GM12878 (cell line): ENCODE results near the gene RBM4. TPM values are rescaled to one million over a fixed set of nuclear protein-coding genes. Genes with fewer than 3 reads are reported as not detected.

Experiments used
- ATAC-seq: fragments of 200-7000 bp; cut with Tn5 transposase; 3 replicates; pipeline ENCODE4 v1.9.1; 2020; ENCODE audit warnings: mild to moderate bottlenecking, moderate library complexity
- BruUV-seq: library from RNA; stranded (reverse); fragments of 400-500 nt; replicated peaks from 2 replicates; lab custom pipeline; 2021; lab: Mats Ljungman, UMichigan
- CTCF ChIA-PET: fragments of 300-600 bp; sonication (Branson Sonifier 250); formaldehyde crosslinking; extraction: SDS; loops from one replicate; lab custom pipeline; 2021; ENCODE audit warnings: inconsistent platforms; lab: Yijun Ruan, JAX
- POLR2A ChIA-PET: fragments of 350-600 bp; formaldehyde crosslinking; extraction: SDS; loops from one replicate; lab custom pipeline; 2021; ENCODE audit warnings: inconsistent platforms; lab: Charles Lee
- RAD21 ChIA-PET: fragments of 300-600 bp; sonication (Branson Sonifier 250); formaldehyde crosslinking; loops from one replicate; lab custom pipeline; 2023; ENCODE audit warnings: antibody characterized with exemption; ENCODE audit not compliant: unreplicated experiment; lab: Charles Lee
- SMC1A ChIA-PET: fragments of 300-600 bp; sonication (Branson Sonifier 250); formaldehyde crosslinking; loops from one replicate; lab custom pipeline; 2023; ENCODE audit not compliant: unreplicated experiment, uncharacterized antibody; lab: Charles Lee
- DNase-seq: peaks from one replicate; pipeline ENCODE4 v3.0.0-alpha.2; 2011; ENCODE audit warnings: low read depth, low spot score
- FAIRE-seq: peaks from 3 replicates; lab custom pipeline; 2011; peaks lifted over from hg19 to GRCh38; lab: Jason Lieb, UNC
- H2AFZ ChIP-seq: 2 replicates; pipeline ENCODE4 v1.6.0; 2011; ENCODE audit warnings: low read depth, low read length, control low read depth; ENCODE audit not compliant: control insufficient read depth
- H3K27ac ChIP-seq: 2 replicates; pipeline ENCODE4 v1.5.1; 2011; ENCODE audit warnings: control low read depth; ENCODE audit not compliant: control insufficient read depth, insufficient read depth
- H3K27me3 ChIP-seq, 2 experiments: replicated peaks in 1 of 2; 2 replicates each; pipeline versions ENCODE4 v1.6.0 to v1.6.1; 2011; ENCODE audit warnings: low read length in 1 of 2; ENCODE audit not compliant: control insufficient read depth in 2 of 2, insufficient read depth in 2 of 2
- H3K36me3 ChIP-seq, 2 experiments: 2 replicates each; pipeline ENCODE4 v1.5.1; 2011; ENCODE audit warnings: low read length in 1 of 2; ENCODE audit not compliant: control insufficient read depth in 2 of 2, insufficient read depth in 2 of 2
- H3K4me1 ChIP-seq: 2 replicates; pipeline ENCODE4 v1.6.1; 2011; ENCODE audit warnings: mild to moderate bottlenecking, low read length, moderate library complexity, mixed read lengths; ENCODE audit not compliant: control insufficient read depth, insufficient read depth
- H3K4me2 ChIP-seq: 2 replicates; pipeline ENCODE4 v1.6.0; 2011; ENCODE audit warnings: control low read depth; ENCODE audit not compliant: control insufficient read depth, insufficient read depth
- H3K4me3 ChIP-seq: fragments of 200-600 bp; sonication (generic); 2 replicates; pipeline ENCODE4 v1.5.1; 2016
- H3K79me2 ChIP-seq: 2 replicates; pipeline ENCODE4 v1.6.0; 2011; ENCODE audit warnings: low read length; ENCODE audit not compliant: control insufficient read depth, insufficient read depth
- H3K9ac ChIP-seq: 2 replicates; pipeline ENCODE4 v1.8.0; 2011; ENCODE audit warnings: low read length, control low read depth, mixed read lengths; ENCODE audit not compliant: control insufficient read depth, insufficient read depth
- H3K9me3 ChIP-seq: replicated peaks from 3 replicates; pipeline ENCODE4 v1.5.1; 2011; ENCODE audit warnings: mild to moderate bottlenecking, low read length; ENCODE audit not compliant: control insufficient read depth, insufficient read depth
- H4K20me1 ChIP-seq: 2 replicates; pipeline ENCODE4 v1.6.0; 2011; ENCODE audit not compliant: control insufficient read depth, insufficient read depth
- BRCA1 ChIP-seq: IDR thresholded peaks from 2 replicates; pipeline ENCODE4 v1.6.1; 2011; ENCODE audit warnings: low read depth, low read length, improper control_type of control experiment
- CHD1 ChIP-seq: IDR thresholded peaks from 2 replicates; pipeline ENCODE4 v1.6.1; 2012; ENCODE audit warnings: low read depth, low read length, improper control_type of control experiment
- ESRRA ChIP-seq: IDR thresholded peaks from 2 replicates; pipeline ENCODE4 v1.6.1; 2012; ENCODE audit warnings: mild to moderate bottlenecking, low read length, improper control_type of control experiment
- EZH2 ChIP-seq: IDR thresholded peaks from 2 replicates; pipeline ENCODE4 v1.6.1; 2012; ENCODE audit warnings: low read depth, mild to moderate bottlenecking, control low read depth, inconsistent platforms, low read length, borderline replicate concordance; ENCODE audit not compliant: control insufficient read depth
- IRF5 ChIP-seq: fragments of 450-650 bp; IDR thresholded peaks from 2 replicates; pipeline ENCODE4 v1.6.1; 2017; ENCODE audit warnings: borderline replicate concordance
- NFYB ChIP-seq: IDR thresholded peaks from 2 replicates; pipeline ENCODE4 v1.6.1; 2011; ENCODE audit warnings: low read depth, mild to moderate bottlenecking, low read length, improper control_type of control experiment, moderate library complexity; ENCODE audit not compliant: insufficient read depth
- NRF1 ChIP-seq: conservative IDR thresholded peaks from 2 replicates; pipeline ENCODE4 v1.6.1; 2011; ENCODE audit warnings: mild to moderate bottlenecking, low read depth, low read length, improper control_type of control experiment
- PML ChIP-seq: IDR thresholded peaks from 2 replicates; pipeline ENCODE4 v1.6.1; 2012; ENCODE audit warnings: low read length, inconsistent platforms
- SMAD1 ChIP-seq: fragments of 450-650 bp; IDR thresholded peaks from 2 replicates; pipeline ENCODE4 v1.6.1; 2018; ENCODE audit warnings: mild to moderate bottlenecking, low read depth; ENCODE audit not compliant: partially characterized antibody
- WGBS: methylation state at CpG from one replicate; pipeline ENCODE4 v1.1.6; 2016; ENCODE audit warnings: low lambda C conversion rate; ENCODE audit not compliant: insufficient replicate concordance, insufficient coverage; ENCODE audit errors: missing lambda C conversion rate; 5-methylcytosine and 5-hydroxymethylcytosine counted together
- in situ Hi-C: fragments of 300-500 bp; cut with MboI; formaldehyde crosslinking; loops from 9 replicates; pipeline ENCODE4 v1.14.3; 2018; ENCODE audit warnings: mixed read lengths
- intact Hi-C: fragments of 100-400 bp; cut with micrococcal nuclease; formaldehyde crosslinking; loops from one replicate; pipeline ENCODE4 v1.14.2; 2022; ENCODE audit not compliant: unreplicated experiment
- polyA plus RNA-seq, 11 experiments: library from polyadenylated mRNA; depleted of rRNA in 4 of 11; unstranded in 6 of 11; stranded (reverse) in 5 of 11; fragments of >200 nt; fragmentation: Nextera tagmentation in 4 of 11; fragmentation: Illumina TruSeq in 1 of 11; extraction: Ambion mirVana in 4 of 11; extraction: Trizol in 1 of 11; gene quantifications; 1 replicate in 1 of 11; 2 replicates in 10 of 11; pipeline versions ENCODE4 v1.2.1 to v1.2.3, GENCODE V29; 2011 to 2016; ENCODE audit warnings: inconsistent platforms in 2 of 11, missing spikeins in 2 of 11, low read depth in 1 of 11
- total RNA-seq, 4 experiments: library from RNA; depleted of rRNA in 3 of 4; stranded (reverse); fragments of >200 nt in 3 of 4; fragmentation: Illumina TruSeq in 1 of 4; extraction: Trizol in 1 of 4; gene quantifications; 2 replicates each; pipeline versions ENCODE4 v1.2.1 to v1.2.3, GENCODE V29; 2013 to 2021
- TF ChIP-seq, protein P1 (sequence below): IDR thresholded peaks from 2 replicates; pipeline ENCODE4 v1.6.1; 2011; ENCODE audit warnings: borderline replicate concordance, low read depth, mild to moderate bottlenecking, moderate library complexity, low read length; ENCODE audit not compliant: insufficient read depth, poor library complexity, severe bottlenecking
- TF ChIP-seq, protein P2 (sequence below): fragments of 450-650 bp; IDR thresholded peaks from 2 replicates; pipeline ENCODE4 v1.6.1; 2016; ENCODE audit warnings: mild to moderate bottlenecking

The RBM4 gene
- total and polyA plus RNA-seq, 10 of the 15 experiments (the other 5 are each of a cell fraction or from before 2014, with no cell fraction given) = 105 to 224 (median 138) TPM

GRCh38 chr11:66693356-66694055, 55.0 kb downstream of the RBM4 start:
- ChIA-PET POLR2A (no interaction called here), SMC1A (interaction anchor here (1.5 to 5.8 kb wide), 2 partner anchors 141 to 179 kb away, joined by 3 to 38 read pairs; no protein-coding TSS in a partner anchor), RAD21 (interaction anchor here (1.8 to 3.5 kb wide), 3 partner anchors 140 to 188 kb away, joined by 5 to 15 read pairs (median 10); partner anchors contain the start of gene RCE1), CTCF (interaction anchor here (0.6 to 5.8 kb wide), 14 partner anchors 7 to 189 kb away, joined by 3 to 67 read pairs (median 3); partner anchors contain the start of genes RBM4B and RCE1)
- ATAC-seq (no peak), FAIRE-seq (no peak), DNase-seq (no peak)
- Histone ChIP-seq H3K27ac (no peak overlapping the region), H3K27me3 (no peaks in the 10 kb centered on the region; a peak in 1 of 4 replicates), H3K4me2 (no peak overlapping the region), H2AFZ (no peak overlapping the region), H3K9ac (no peak overlapping the region), H4K20me1 (no peaks in the 10 kb centered on the region), H3K4me3 (no peak overlapping the region), H3K79me2 (no peaks in the 10 kb centered on the region), H3K4me1 (no peaks in the 10 kb centered on the region), H3K9me3 (no peaks in the 10 kb centered on the region), H3K36me3 (no peaks in the 10 kb centered on the region)
- TF ChIP-seq SMAD1 (no peak), NRF1 (no peak), BRCA1 (no peak)
- in situ Hi-C loops = loop anchor here (5.0 kb wide), 2 partner anchors 139 to 189 kb away; no protein-coding TSS in a partner anchor
- intact Hi-C loops = loop anchor here (1.0 kb wide), 2 partner anchors 141 to 190 kb away; no protein-coding TSS in a partner anchor
- 45% methylated on average over 15 of the region's 15 CpGs for WGBS
- no TSS peak for BruUV-seq

- Histone ChIP-seq H3K4me2 (no peak overlapping the region), H3K9me3 (no peaks in the 10 kb centered on the region), H3K4me3 (no peak overlapping the region), H3K36me3 (no peaks in the 10 kb centered on the region), H2AFZ (no peak overlapping the region), H3K4me1 (no peaks in the 10 kb centered on the region), H4K20me1 (no peaks in the 10 kb centered on the region), H3K27ac (no peak overlapping the region), H3K9ac (no peak overlapping the region), H3K79me2 (no peaks in the 10 kb centered on the region), H3K27me3 (no peaks in the 10 kb centered on the region; a peak in 1 of 4 replicates)
- ATAC-seq (no peak), DNase-seq (no peak), FAIRE-seq (no peak)
- RAD21 ChIA-PET = interaction anchor here (1.8 to 3.5 kb wide), 3 partner anchors 140 to 187 kb away, joined by 5 to 15 read pairs (median 10); partner anchors contain the start of gene RCE1
- no TSS peak for BruUV-seq
- SMC1A ChIA-PET = interaction anchor here (1.5 to 5.8 kb wide), 2 partner anchors 140 to 179 kb away, joined by 3 to 38 read pairs; no protein-coding TSS in a partner anchor
- intact Hi-C loops = loop anchor here (1.0 kb wide), 2 partner anchors 140 to 189 kb away; no protein-coding TSS in a partner anchor
- in situ Hi-C loops = loop anchor here (5.0 kb wide), 2 partner anchors 138 to 188 kb away; no protein-coding TSS in a partner anchor
- WGBS = 64% methylated on average over 11 of the region's 13 CpGs
- POLR2A ChIA-PET = no interaction called here
- CTCF ChIA-PET = interaction anchor here (0.6 to 5.8 kb wide), 8 partner anchors 8 to 174 kb away, joined by 3 to 67 read pairs (median 4); partner anchors contain the start of gene RCE1
- TF ChIP-seq, protein P1, sequence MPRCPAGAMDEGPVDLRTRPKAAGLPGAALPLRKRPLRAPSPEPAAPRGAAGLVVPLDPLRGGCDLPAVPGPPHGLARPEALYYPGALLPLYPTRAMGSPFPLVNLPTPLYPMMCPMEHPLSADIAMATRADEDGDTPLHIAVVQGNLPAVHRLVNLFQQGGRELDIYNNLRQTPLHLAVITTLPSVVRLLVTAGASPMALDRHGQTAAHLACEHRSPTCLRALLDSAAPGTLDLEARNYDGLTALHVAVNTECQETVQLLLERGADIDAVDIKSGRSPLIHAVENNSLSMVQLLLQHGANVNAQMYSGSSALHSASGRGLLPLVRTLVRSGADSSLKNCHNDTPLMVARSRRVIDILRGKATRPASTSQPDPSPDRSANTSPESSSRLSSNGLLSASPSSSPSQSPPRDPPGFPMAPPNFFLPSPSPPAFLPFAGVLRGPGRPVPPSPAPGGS = no peak
- TF ChIP-seq NFYB (no peak), PML (no peak), CHD1 (no peak), NRF1 (no peak), IRF5 (no peak), ESRRA (no peak), EZH2 (no peak)
- TF ChIP-seq, protein P2, sequence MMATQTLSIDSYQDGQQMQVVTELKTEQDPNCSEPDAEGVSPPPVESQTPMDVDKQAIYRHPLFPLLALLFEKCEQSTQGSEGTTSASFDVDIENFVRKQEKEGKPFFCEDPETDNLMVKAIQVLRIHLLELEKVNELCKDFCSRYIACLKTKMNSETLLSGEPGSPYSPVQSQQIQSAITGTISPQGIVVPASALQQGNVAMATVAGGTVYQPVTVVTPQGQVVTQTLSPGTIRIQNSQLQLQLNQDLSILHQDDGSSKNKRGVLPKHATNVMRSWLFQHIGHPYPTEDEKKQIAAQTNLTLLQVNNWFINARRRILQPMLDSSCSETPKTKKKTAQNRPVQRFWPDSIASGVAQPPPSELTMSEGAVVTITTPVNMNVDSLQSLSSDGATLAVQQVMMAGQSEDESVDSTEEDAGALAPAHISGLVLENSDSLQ = no peak
Measured at GRCh38 chr11:66694056-66694410, 55.5 kb downstream of the RBM4 start.
